ENCODE measurements around the gene SINHCAF.

- TF ChIP-seq CTCF (IDR thresholded peaks at IDR 0.05; ENCODE audit: control extremely low read depth in 1 of 3, insufficient read depth in 1 of 3, low read depth in 1 of 3, low read length in 3 of 3): peak; percentile 62 to 78 (median 76)
- no peak for TF ChIP-seq CHD2 (IDR thresholded peaks at IDR 0.05; ENCODE audit: low read length)
- TF ChIP-seq TAF1 (IDR thresholded peaks at IDR 0.05; ENCODE audit: low read depth, low read length): no peak
These were observed 87.1 kb downstream of the SINHCAF start for GRCh38 chr12:31238764-31239387.
